Large intestine (tissue), 12 donors: ENCODE data around the gene PIK3R6. TPM values are rescaled to one million over a fixed set of nuclear protein-coding genes. Genes with fewer than 3 reads are reported as not detected.

Experiments
- DNase-seq, 2 donors: peaks; one replicate each; pipeline versions ENCODE4 v3.0.0 to v3.0.0-alpha.2; 2013
- H3K27ac ChIP-seq: one replicate; pipeline ENCODE4 v1.5.1; 2013; ENCODE audit warnings: low read length
- H3K27me3 ChIP-seq: 2 replicates; pipeline ENCODE4 v1.6.1; 2013; ENCODE audit warnings: low read length; ENCODE audit not compliant: control insufficient read depth, insufficient read depth
- H3K36me3 ChIP-seq: 2 replicates; pipeline ENCODE4 v1.6.1; 2013; ENCODE audit warnings: low read length; ENCODE audit not compliant: control insufficient read depth, insufficient read depth
- H3K4me1 ChIP-seq: one replicate; pipeline ENCODE4 v1.6.1; 2013; ENCODE audit warnings: low read length; ENCODE audit not compliant: control insufficient read depth, insufficient read depth
- H3K4me3 ChIP-seq: one replicate; pipeline ENCODE4 v1.5.1; 2013; ENCODE audit warnings: low read length
- H3K9me3 ChIP-seq: one replicate; pipeline ENCODE4 v1.6.1; 2013; ENCODE audit warnings: mild to moderate bottlenecking, low read depth, low read length, moderate library complexity; ENCODE audit not compliant: control insufficient read depth
- WGBS: methylation state at CpG from one replicate; pipeline ENCODE4 v1.1.5; 2013; ENCODE audit warnings: low lambda C conversion rate; ENCODE audit not compliant: insufficient coverage; 5-methylcytosine and 5-hydroxymethylcytosine counted together
- long read RNA-seq, 11 donors: transcript quantifications; one replicate each; lab custom pipeline, GENCODE V29; 2026
- polyA plus RNA-seq: library from polyadenylated mRNA; unstranded; fragments of 120-200 nt; gene quantifications from one replicate; pipeline ENCODE4 v1.2.1, GENCODE V29; 2013

PIK3R6 gene
- polyA plus RNA-seq, result 2.4 TPM
- long read RNA-seq, donor 1, result 0 reads
- long read RNA-seq, donor 2, result 0 reads
- long read RNA-seq, donor 3, result 0 reads
- long read RNA-seq, donor 4, result 0 reads
- long read RNA-seq, donor 5, partial matches to known transcripts, result 0 of 1 reads
- long read RNA-seq, donor 5, other reads (novel, unspliced or antisense), result 0 of 1 reads
- long read RNA-seq, donor 6, result 0 reads
- long read RNA-seq, donor 7, result 0 reads
- long read RNA-seq, donor 8, result 0 reads
- long read RNA-seq, donor 9, result 0 reads
- long read RNA-seq, donor 10, partial matches to known transcripts, result 0 of 1 reads
- long read RNA-seq, donor 10, other reads (novel, unspliced or antisense), result 0 of 1 reads
- long read RNA-seq, donor 11, result 0 reads

- Histone ChIP-seq H3K27ac (no peak within 1 kb of the TSS), H3K36me3 (no peaks in the 10 kb centered on the region), H3K4me3 (no peak within 1 kb of the TSS), H3K9me3 (peaks cover 3% of the 10 kb centered on the region), H3K27me3 (peaks cover 5% of the 10 kb centered on the region), H3K4me1 (no peaks in the 10 kb centered on the region)
- no CpG with 5 or more reads among the region's 12 CpGs for WGBS
- peak in 1 of 2 donors; percentile 1 for DNase-seq
Observed at GRCh38 chr17:8867361-8867981, at the start of gene PIK3R6. PIK3R6 (minus strand) TSS chr17:8867674; CDS start chr17:8849794, 17,880 bp downstream.

- H3K9me3 ChIP-seq, result no peaks in the 10 kb centered on the region
- H3K4me1 ChIP-seq, result no peaks in the 10 kb centered on the region
- no peak overlapping the region for H3K27ac ChIP-seq
- no peak overlapping the region for H3K4me3 ChIP-seq
- H3K36me3 ChIP-seq, result no peaks in the 10 kb centered on the region
- peaks cover 2% of the 10 kb centered on the region for H3K27me3 ChIP-seq
- DNase-seq, result no peak
- WGBS, result no CpG with 5 or more reads among the region's 7 CpGs
Observed at GRCh38 chr17:8916466-8916865, 49.0 kb upstream of the PIK3R6 start.

- Histone ChIP-seq H3K4me3 (no peak overlapping the region), H3K36me3 (no peaks in the 10 kb centered on the region), H3K27me3 (peaks cover 6% of the 10 kb centered on the region), H3K27ac (no peak overlapping the region), H3K4me1 (no peaks in the 10 kb centered on the region), H3K9me3 (no peaks in the 10 kb centered on the region)
- DNase-seq, result no peak
- no CpG with 5 or more reads among the region's 8 CpGs for WGBS
Observed at GRCh38 chr17:8914554-8914953, 47.1 kb upstream of the PIK3R6 start.

GRCh38 chr17:8913879-8914278 is 46.4 kb upstream of the PIK3R6 start:
- H3K36me3 ChIP-seq, result no peaks in the 10 kb centered on the region
- DNase-seq, result no peak
- H3K27me3 ChIP-seq, result peaks cover 6% of the 10 kb centered on the region
- H3K4me3 ChIP-seq, result no peak overlapping the region
- H3K4me1 ChIP-seq, result no peaks in the 10 kb centered on the region
- WGBS, result no CpG with 5 or more reads among the region's 4 CpGs
- H3K27ac ChIP-seq, result no peak overlapping the region
- no peaks in the 10 kb centered on the region for H3K9me3 ChIP-seq

- H3K4me1 ChIP-seq, result no peaks in the 10 kb centered on the region
- peaks cover 6% of the 10 kb centered on the region for H3K27me3 ChIP-seq
- no peaks in the 10 kb centered on the region for H3K36me3 ChIP-seq
- H3K9me3 ChIP-seq, result no peaks in the 10 kb centered on the region
- DNase-seq, result no peak
- no CpG with 5 or more reads among the region's 6 CpGs for WGBS
- H3K4me3 ChIP-seq, result no peak overlapping the region
- H3K27ac ChIP-seq, result no peak overlapping the region
Observed at GRCh38 chr17:8913091-8913490, 45.6 kb upstream of the PIK3R6 start.

- no CpG with 5 or more reads among the region's 18 CpGs for WGBS
- Histone ChIP-seq H3K27ac (no peak overlapping the region), H3K4me3 (no peak overlapping the region), H3K9me3 (no peaks in the 10 kb centered on the region), H3K36me3 (no peaks in the 10 kb centered on the region), H3K27me3 (peaks cover 6% of the 10 kb centered on the region), H3K4me1 (no peaks in the 10 kb centered on the region)
- no peak for DNase-seq
Observed at GRCh38 chr17:8912084-8912981, 44.9 kb upstream of the PIK3R6 start.

GRCh38 chr17:8910969-8911604 is 43.6 kb upstream of the PIK3R6 start:
- no peak for DNase-seq
- H3K27me3 ChIP-seq, result peaks cover 6% of the 10 kb centered on the region
- H3K4me1 ChIP-seq, result no peaks in the 10 kb centered on the region
- no peak overlapping the region for H3K27ac ChIP-seq
- no CpG with 5 or more reads among the region's 18 CpGs for WGBS
- no peaks in the 10 kb centered on the region for H3K36me3 ChIP-seq
- no peaks in the 10 kb centered on the region for H3K9me3 ChIP-seq
- no peak overlapping the region for H3K4me3 ChIP-seq

- H3K4me1 ChIP-seq, result no peaks in the 10 kb centered on the region
- no CpG with 5 or more reads among the region's 8 CpGs for WGBS
- H3K27ac ChIP-seq, result no peak overlapping the region
- H3K27me3 ChIP-seq, result peaks cover 9% of the 10 kb centered on the region
- DNase-seq, result no peak
- no peak overlapping the region for H3K4me3 ChIP-seq
- no peaks in the 10 kb centered on the region for H3K9me3 ChIP-seq
- no peaks in the 10 kb centered on the region for H3K36me3 ChIP-seq
Observed at GRCh38 chr17:8909586-8910270, 42.3 kb upstream of the PIK3R6 start.

GRCh38 chr17:8905331-8905730 is 37.9 kb upstream of the PIK3R6 start:
- no peaks in the 10 kb centered on the region for H3K36me3 ChIP-seq

More at GRCh38 chr17:8905331-8905730, 37.9 kb upstream of the PIK3R6 start:
- no peak overlapping the region for H3K4me3 ChIP-seq
- peaks cover 16% of the 10 kb centered on the region for H3K27me3 ChIP-seq
- no peaks in the 10 kb centered on the region for H3K4me1 ChIP-seq
- no peak overlapping the region for H3K27ac ChIP-seq
- no peaks in the 10 kb centered on the region for H3K9me3 ChIP-seq
- no CpG with 5 or more reads among the region's 7 CpGs for WGBS
- no peak for DNase-seq
